ENCODE data around the gene RNU6-1. TPM values are rescaled to one million over a fixed set of nuclear protein-coding genes. Genes with fewer than 3 reads are reported as not detected.

RNU6-1 gene
- total and polyA plus RNA-seq, 11 donors: not detected

DNA sequence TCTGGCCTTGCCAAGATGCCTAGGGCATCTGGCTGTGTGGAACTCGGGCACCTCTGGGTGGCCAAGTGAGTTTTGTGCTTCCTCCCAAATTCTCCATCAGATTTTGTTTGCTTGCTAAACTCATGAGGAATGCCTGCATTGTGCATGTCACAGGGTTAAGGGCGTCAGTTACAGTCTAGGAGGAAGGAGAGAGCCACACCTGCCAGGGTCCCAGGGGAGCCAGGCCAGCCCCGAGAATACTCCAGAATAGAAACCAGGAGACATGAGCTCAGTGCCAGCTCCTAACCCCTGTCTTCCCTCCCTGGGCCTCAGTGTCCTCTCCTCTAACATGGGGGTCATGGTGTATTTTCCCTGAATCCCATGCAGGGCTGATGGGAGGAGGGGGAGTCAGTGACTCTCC is 36.5 kb downstream of the RNU6-1 start:
- H3K36me3 ChIP-seq: peaks cover 0 to 9% (median 0%) of the 10 kb centered on the region in 9 donors
- intact Hi-C loops (cut with DNase I): no loop called here
- ATAC-seq: peak in 2 of 4 donors; percentile 45 to 55
- no peak overlapping the region for H3K4me3 ChIP-seq
- H3K9me3 ChIP-seq: no peaks in the 10 kb centered on the region
- TF ChIP-seq, protein P1, sequence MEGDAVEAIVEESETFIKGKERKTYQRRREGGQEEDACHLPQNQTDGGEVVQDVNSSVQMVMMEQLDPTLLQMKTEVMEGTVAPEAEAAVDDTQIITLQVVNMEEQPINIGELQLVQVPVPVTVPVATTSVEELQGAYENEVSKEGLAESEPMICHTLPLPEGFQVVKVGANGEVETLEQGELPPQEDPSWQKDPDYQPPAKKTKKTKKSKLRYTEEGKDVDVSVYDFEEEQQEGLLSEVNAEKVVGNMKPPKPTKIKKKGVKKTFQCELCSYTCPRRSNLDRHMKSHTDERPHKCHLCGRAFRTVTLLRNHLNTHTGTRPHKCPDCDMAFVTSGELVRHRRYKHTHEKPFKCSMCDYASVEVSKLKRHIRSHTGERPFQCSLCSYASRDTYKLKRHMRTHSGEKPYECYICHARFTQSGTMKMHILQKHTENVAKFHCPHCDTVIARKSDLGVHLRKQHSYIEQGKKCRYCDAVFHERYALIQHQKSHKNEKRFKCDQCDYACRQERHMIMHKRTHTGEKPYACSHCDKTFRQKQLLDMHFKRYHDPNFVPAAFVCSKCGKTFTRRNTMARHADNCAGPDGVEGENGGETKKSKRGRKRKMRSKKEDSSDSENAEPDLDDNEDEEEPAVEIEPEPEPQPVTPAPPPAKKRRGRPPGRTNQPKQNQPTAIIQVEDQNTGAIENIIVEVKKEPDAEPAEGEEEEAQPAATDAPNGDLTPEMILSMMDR (IDR thresholded peaks at IDR 0.05): no peak
- no peak for TF ChIP-seq POLR2A (IDR thresholded peaks at IDR 0.05)
- peaks cover 0 to 20% (median 0%) of the 10 kb centered on the region in 12 donors for H3K4me1 ChIP-seq
- no peaks in the 10 kb centered on the region for H3K27me3 ChIP-seq
- H3K27ac ChIP-seq: no peak overlapping the region
- DNase-seq: no peak
- 42 to 71% (median 66%) methylated on average over 3 of the region's 3 CpGs for WGBS, 4 donors

DNA sequence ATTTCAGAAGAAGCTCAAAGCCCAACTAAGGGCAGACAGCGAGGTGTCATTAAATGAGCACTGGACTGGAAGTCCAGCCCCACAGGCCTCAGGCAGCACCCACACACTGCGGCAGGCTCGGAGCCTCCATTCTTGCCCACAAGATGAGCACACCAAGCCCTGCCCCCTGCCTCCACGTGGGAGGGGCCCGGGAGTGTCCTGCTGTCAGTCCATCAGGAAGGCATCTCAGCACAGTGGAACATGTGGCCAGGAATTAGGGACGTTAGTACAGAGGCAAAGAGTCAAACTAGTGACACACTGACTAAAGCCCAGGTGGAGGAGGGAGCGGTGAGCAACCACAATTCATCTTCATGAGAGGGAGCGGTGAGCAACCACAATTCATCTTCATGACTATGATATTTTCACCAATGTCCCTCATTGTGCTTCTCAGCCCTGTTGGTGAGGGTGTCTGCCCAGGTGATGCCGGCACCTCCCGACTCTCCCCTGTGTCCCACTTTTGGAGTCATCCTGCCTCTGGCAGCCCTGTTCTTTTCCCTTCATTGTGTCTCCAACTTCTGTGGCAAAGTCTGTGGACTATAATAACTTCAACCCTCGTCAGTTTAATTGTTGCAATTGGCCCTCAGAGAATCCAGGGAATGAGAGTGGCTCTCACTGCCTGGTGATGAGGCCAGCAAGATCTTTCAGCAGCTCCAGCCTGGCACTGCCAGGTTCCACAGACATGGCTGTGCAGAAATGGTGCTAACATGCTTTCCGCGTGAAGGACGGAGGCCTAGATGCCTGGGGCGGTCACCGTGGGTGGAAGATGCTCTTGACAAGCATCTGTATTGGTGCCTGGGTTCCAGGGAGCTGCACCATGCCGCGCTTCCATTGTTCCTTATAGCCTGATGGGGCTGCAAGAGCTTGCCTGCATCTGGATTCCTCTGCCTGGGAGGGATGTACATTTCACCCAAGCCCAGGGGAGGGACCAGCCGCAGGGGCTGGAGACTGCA is 37.6 kb downstream of the RNU6-1 start:
- no peaks in the 10 kb centered on the region for H3K27me3 ChIP-seq
- intact Hi-C loops (cut with DNase I): no loop called here
- TF ChIP-seq POLR2A (IDR thresholded peaks at IDR 0.05): no peak
- TF ChIP-seq, protein P1 (IDR thresholded peaks at IDR 0.05): no peak
- H3K9me3 ChIP-seq: no peaks in the 10 kb centered on the region
- WGBS, 4 donors: 84 to 88% (median 87%) methylated on average over 18 to 19 of the region's 19 CpGs
- no peak overlapping the region for H3K4me3 ChIP-seq
- no peak overlapping the region for H3K27ac ChIP-seq
- DNase-seq: no peak
- H3K36me3 ChIP-seq: peaks cover 0 to 6% (median 0%) of the 10 kb centered on the region in 9 donors
- ATAC-seq: no peak
- peaks cover 0 to 20% (median under 1%) of the 10 kb centered on the region in 12 donors for H3K4me1 ChIP-seq

- no peak for ATAC-seq
- peaks cover 0 to 3% (median 0%) of the 10 kb centered on the region in 9 donors for H3K36me3 ChIP-seq
- intact Hi-C loops (cut with DNase I): no loop called here
- H3K27me3 ChIP-seq: no peaks in the 10 kb centered on the region
- whole genome bisulfite sequencing, 4 donors: 90 to 100% (median 98%) methylated on average over 2 of the region's 2 CpGs
- DNase-seq: no peak
- TF ChIP-seq POLR2A (IDR thresholded peaks at IDR 0.05): no peak
- TF ChIP-seq, protein P1 (IDR thresholded peaks at IDR 0.05): no peak
- H3K9me3 ChIP-seq: no peaks in the 10 kb centered on the region
- no peak overlapping the region for H3K4me3 ChIP-seq
- peaks cover 0 to 20% (median 5%) of the 10 kb centered on the region in 12 donors for H3K4me1 ChIP-seq
- H3K27ac ChIP-seq: no peak overlapping the region
Measured at GRCh38 chr15:67801142-67801541, 38.7 kb downstream of the RNU6-1 start.

- intact Hi-C loops (cut with DNase I): no loop called here
- Histone ChIP-seq H3K36me3 (no peaks in the 10 kb centered on the region), H3K27ac (no peak overlapping the region), H3K9me3 (peaks cover 0 to 10% (median 0%) of the 10 kb centered on the region in 12 donors), H3K4me1 (peaks cover 0 to 20% (median 5%) of the 10 kb centered on the region in 12 donors), H3K4me3 (no peak overlapping the region), H3K27me3 (no peaks in the 10 kb centered on the region)
- 62 to 75% (median 66%) methylated on average over 6 of the region's 6 CpGs for WGBS, 4 donors
- TF ChIP-seq, protein P1 (IDR thresholded peaks at IDR 0.05): no peak
- no peak for TF ChIP-seq POLR2A (IDR thresholded peaks at IDR 0.05)
- no peak for ATAC-seq
- no peak for DNase-seq
Measured at GRCh38 chr15:67799801-67800205, 40.0 kb downstream of the RNU6-1 start.
